GM21737 (cell line): ENCODE results near the gene THBS3.
"Not testable (repeated sequence)": the region's sequence is repeated elsewhere in the genome, so short reads cannot be mapped to it uniquely, and the experiment has no call there.

Source experiments
- ATAC-seq: cut with Tn5 transposase; IDR thresholded peaks from one replicate; pipeline ENCODE4 v1.9.1; 2021; ENCODE audit warnings: mild to moderate bottlenecking, moderate library complexity; ENCODE audit not compliant: unreplicated experiment

THBS3 gene

GRCh38 chr1:155209312-155209721, 1.6 kb upstream of the THBS3 start:
- ATAC-seq = no peak

GRCh38 chr1:155208541-155209311, 1.0 kb upstream of the THBS3 start, which contains the start of gene MTX1:
Gene MTX1 (plus strand): TSS chr1:155208695. CDS start chr1:155208805, 110 bp downstream.
- ATAC-seq = peak; percentile 63

- ATAC-seq = no peak
Observed at GRCh38 chr1:155206891-155207805, 549 bp downstream of the THBS3 start.

GRCh38 chr1:155205969-155206593, 1.6 kb downstream of the THBS3 start:
- ATAC-seq = no peak

- no peak for ATAC-seq
Observed at GRCh38 chr1:155205035-155205434, 2.7 kb downstream of the THBS3 start.

- ATAC-seq = no peak
Observed at GRCh38 chr1:155202731-155203515, 4.8 kb downstream of the THBS3 start.

- ATAC-seq = no peak
Observed at GRCh38 chr1:155202198-155202597, 5.5 kb downstream of the THBS3 start.

GRCh38 chr1:155200920-155201319, 6.8 kb downstream of the THBS3 start:
- ATAC-seq = no peak

- no peak for ATAC-seq
Observed at GRCh38 chr1:155199792-155200191, 7.9 kb downstream of the THBS3 start.

GRCh38 chr1:155198547-155198906, 9.2 kb downstream of the THBS3 start:
- ATAC-seq = no peak

GRCh38 chr1:155197901-155198546, 9.7 kb downstream of the THBS3 start:
- ATAC-seq = no peak

GRCh38 chr1:155196893-155197638, 10.6 kb downstream of the THBS3 start:
- no peak for ATAC-seq

GRCh38 chr1:155196103-155196892, 11.4 kb downstream of the THBS3 start:
- ATAC-seq = no peak

- ATAC-seq = no peak
Observed at GRCh38 chr1:155195201-155196102, 12.2 kb downstream of the THBS3 start.

GRCh38 chr1:155193991-155194240, 13.8 kb downstream of the THBS3 start:
- not testable (repeated sequence) for ATAC-seq

GRCh38 chr1:155193275-155193990, 14.3 kb downstream of the THBS3 start:
- peak; percentile 63 for ATAC-seq
